SK-N-SH (cell line): ENCODE data around the gene KCND3. TPM values are rescaled to one million over a fixed set of nuclear protein-coding genes. Genes with fewer than 3 reads are reported as not detected.

ENCODE experiments used
- CTCF ChIA-PET: fragments of 300-600, 350-600 bp; formaldehyde crosslinking; extraction: SDS; loops from one replicate; lab custom pipeline; 2021; lab: Yijun Ruan, JAX
- POLR2A ChIA-PET: fragments of 350-600 bp; sonication (Branson Sonifier 250); formaldehyde crosslinking; extraction: SDS; loops from one replicate; lab custom pipeline; 2020; ENCODE audit warnings: antibody characterized with exemption, inconsistent platforms; lab: Yijun Ruan, JAX
- DNase-seq: peaks from one replicate; pipeline ENCODE4 v3.0.0; 2012
- H2AFZ ChIP-seq: fragments of 200-600 bp; sonication (generic); 2 replicates; pipeline ENCODE4 v1.8.1; 2016; ENCODE audit warnings: antibody characterized with exemption, mild to moderate bottlenecking, low read depth
- H3F3A ChIP-seq: fragments of 200-600 bp; sonication (generic); replicated peaks from 2 replicates; pipeline ENCODE3; 2016; ENCODE audit warnings: antibody characterized with exemption, mild to moderate bottlenecking; ENCODE audit not compliant: insufficient read depth
- H3K27ac ChIP-seq, 2 experiments: fragments of 200-500 bp in 1 of 2; fragments of 200-600 bp in 1 of 2; sonication (Bioruptor generic) in 1 of 2; sonication (generic), shearing (Covaris generic) in 1 of 2; 2 replicates each; pipeline versions ENCODE4 v1.5.1 to v1.6.1; 2014 to 2016; ENCODE audit warnings: low read depth in 2 of 2, inconsistent platforms in 1 of 2, low read length in 1 of 2, mild to moderate bottlenecking in 1 of 2, mixed read lengths in 1 of 2
- H3K27me3 ChIP-seq: fragments of 200-600 bp; sonication (generic), shearing (Covaris generic); 2 replicates; pipeline ENCODE4 v1.6.1; 2016; ENCODE audit warnings: mixed run types; ENCODE audit not compliant: insufficient read depth
- H3K36me3 ChIP-seq, 2 experiments: fragments of 200-500 bp in 1 of 2; fragments of 200-600 bp in 1 of 2; sonication (Bioruptor generic) in 1 of 2; sonication (generic) in 1 of 2; replicated peaks in 1 of 2; 2 replicates each; pipeline versions ENCODE3 to v1.5.1; 2014 to 2016; ENCODE audit warnings: low read length in 1 of 2, mild to moderate bottlenecking in 1 of 2; ENCODE audit not compliant: insufficient read depth in 2 of 2, control insufficient read depth in 1 of 2
- H3K4me1 ChIP-seq, 2 experiments: fragments of 200-500 bp in 1 of 2; fragments of 200-600 bp in 1 of 2; sonication (Bioruptor generic) in 1 of 2; sonication (generic), shearing (Covaris generic) in 1 of 2; 2 replicates each; pipeline versions ENCODE4 v1.5.1 to v1.6.1; 2014 to 2016; ENCODE audit warnings: low read depth in 1 of 2, low read length in 1 of 2, mixed run types in 1 of 2; ENCODE audit not compliant: insufficient read depth in 2 of 2, control insufficient read depth in 1 of 2
- H3K4me2 ChIP-seq: fragments of 200-600 bp; sonication (generic), shearing (Covaris generic); 2 replicates; pipeline ENCODE4 v1.6.1; 2017; ENCODE audit warnings: mixed run types
- H3K4me3 ChIP-seq, 2 experiments: fragments of 200-500 bp in 1 of 2; fragments of 200-600 bp in 1 of 2; sonication (Bioruptor generic) in 1 of 2; sonication (generic), shearing (Covaris generic) in 1 of 2; 2 replicates each; pipeline versions ENCODE4 v1.5.1 to v1.8.1; 2014 to 2016; ENCODE audit warnings: low read depth in 2 of 2, inconsistent platforms in 1 of 2, low read length in 1 of 2, mild to moderate bottlenecking in 1 of 2, mixed read lengths in 1 of 2, moderate library complexity in 1 of 2
- H3K79me2 ChIP-seq: fragments of 200-600 bp; sonication (generic); 2 replicates; pipeline ENCODE4 v1.8.1; 2017; ENCODE audit warnings: mild to moderate bottlenecking; ENCODE audit not compliant: insufficient read depth
- H3K9ac ChIP-seq: fragments of 200-600 bp; sonication (generic); 2 replicates; pipeline ENCODE4 v1.6.1; 2017; ENCODE audit warnings: mixed run types
- H3K9me2 ChIP-seq: fragments of 200-600 bp; sonication (generic); 2 replicates; pipeline ENCODE4 v1.6.1; 2017; ENCODE audit warnings: mixed run types
- H3K9me3 ChIP-seq: fragments of 200-600 bp; sonication (generic); 2 replicates; pipeline ENCODE4 v1.6.1; 2017; ENCODE audit warnings: mixed run types, mild to moderate bottlenecking, moderate library complexity
- H4K20me1 ChIP-seq: fragments of 200-600 bp; sonication (generic); 2 replicates; pipeline ENCODE4 v1.6.1; 2017; ENCODE audit warnings: mild to moderate bottlenecking, mixed run types; ENCODE audit not compliant: insufficient read depth
- CTCF ChIP-seq: fragments of 200-600 bp; sonication (generic); IDR thresholded peaks from 2 replicates; pipeline ENCODE4 v1.6.1; 2017; ENCODE audit warnings: antibody characterized with exemption, mild to moderate bottlenecking, moderate library complexity
- ELF1 ChIP-seq: IDR thresholded peaks from 2 replicates; pipeline ENCODE4 v1.4.0; 2012
- FOSL2 ChIP-seq: IDR thresholded peaks from 2 replicates; pipeline ENCODE4 v1.4.0; 2012; ENCODE audit warnings: low read depth, mild to moderate bottlenecking, moderate library complexity, borderline replicate concordance
- FOXM1 ChIP-seq: IDR thresholded peaks from 2 replicates; pipeline ENCODE4 v1.4.0; 2012; ENCODE audit warnings: low read depth, mild to moderate bottlenecking
- GABPA ChIP-seq: IDR thresholded peaks from 2 replicates; pipeline ENCODE4 v1.4.0; 2012; ENCODE audit warnings: low read depth, mild to moderate bottlenecking
- GATA2 ChIP-seq: sonication (generic); formaldehyde crosslinking; IDR thresholded peaks from 2 replicates; pipeline ENCODE4 v1.5.0; 2020; ENCODE audit warnings: mild to moderate bottlenecking, missing genetic modification reagents
- JUND ChIP-seq: IDR thresholded peaks from 2 replicates; pipeline ENCODE4 v1.4.0; 2012
- MXI1 ChIP-seq: IDR thresholded peaks from 2 replicates; pipeline ENCODE4 v1.6.1; 2012; ENCODE audit warnings: mild to moderate bottlenecking, low read depth, low read length, improper control_type of control experiment
- POLR2AphosphoS5 ChIP-seq: IDR thresholded peaks from 2 replicates; pipeline ENCODE4 v1.6.1; 2012; ENCODE audit warnings: low read depth, low read length
- RCOR1 ChIP-seq: fragments of 150-350 bp; IDR thresholded peaks from 2 replicates; pipeline ENCODE4 v1.6.1; 2017; ENCODE audit warnings: antibody characterized with exemption, low read length
- RFX5 ChIP-seq: IDR thresholded peaks from 2 replicates; pipeline ENCODE4 v1.6.1; 2012; ENCODE audit warnings: mild to moderate bottlenecking, improper control_type of control experiment, low read length
- RXRA ChIP-seq: IDR thresholded peaks from 2 replicates; pipeline ENCODE4 v1.4.0; 2012; ENCODE audit warnings: low read depth, mild to moderate bottlenecking, borderline replicate concordance
- SIN3A ChIP-seq: IDR thresholded peaks from 2 replicates; pipeline ENCODE4 v1.6.1; 2012; ENCODE audit warnings: low read depth, mild to moderate bottlenecking, low read length, moderate library complexity, borderline replicate concordance
- TCF12 ChIP-seq: IDR thresholded peaks from 2 replicates; pipeline ENCODE4 v1.4.0; 2012
- TEAD4 ChIP-seq: IDR thresholded peaks from 2 replicates; pipeline ENCODE4 v1.4.0; 2012; ENCODE audit warnings: mild to moderate bottlenecking, borderline replicate concordance; ENCODE audit not compliant: insufficient read depth
- YY1 ChIP-seq: IDR thresholded peaks from 2 replicates; pipeline ENCODE4 v1.4.0; 2012; ENCODE audit warnings: low read depth, mild to moderate bottlenecking
- ZBTB33 ChIP-seq: IDR thresholded peaks from 2 replicates; pipeline ENCODE4 v1.4.0; 2012; ENCODE audit warnings: low read depth, borderline replicate concordance
- WGBS: methylation state at CpG from one replicate; pipeline ENCODE4 v1.1.6; 2017; ENCODE audit warnings: low lambda C conversion rate; 5-methylcytosine and 5-hydroxymethylcytosine counted together
- polyA plus RNA-seq, 3 experiments: library from polyadenylated mRNA; depleted of rRNA; stranded (reverse); fragments of >200 nt; gene quantifications; 2 replicates each; pipeline ENCODE4 v1.2.3, GENCODE V29; 2012
- TF ChIP-seq, protein P1 (sequence below): fragments of 150-350 bp; IDR thresholded peaks from 2 replicates; pipeline ENCODE4 v1.6.1; 2016; ENCODE audit warnings: mild to moderate bottlenecking, low read depth, low read length

KCND3 gene
- polyA plus RNA-seq, 1 of the 3 experiments (the other 2 are of a cell fraction): not detected

- no peak for DNase-seq
- H3K27me3 ChIP-seq: no peaks in the 10 kb centered on the region
- ChIA-PET POLR2A (interaction anchor here (0.8 kb wide), 1 partner anchor 8 kb away, joined by 4 read pairs; no protein-coding TSS in a partner anchor), CTCF (interaction anchor here (0.7 to 8.3 kb wide), 10 partner anchors 8 to 239 kb away, joined by 3 to 72 read pairs (median 6); partner anchors contain the start of genes DDX20 and INKA2)
- no peaks in the 10 kb centered on the region for H3F3A ChIP-seq
- H3K4me3 ChIP-seq: no peak overlapping the region
- TF ChIP-seq GABPA (no peak), CTCF (no peak), RFX5 (no peak), JUND (no peak), RXRA (no peak), GATA2 (CRISPR knock-in tag) (no peak), ELF1 (no peak), TCF12 (no peak), FOSL2 (no peak), ZBTB33 (no peak), POLR2AphosphoS5 (no peak), MXI1 (no peak), TEAD4 (no peak), RCOR1 (no peak), SIN3A (no peak), YY1 (no peak), FOXM1 (no peak)
- TF ChIP-seq, protein P1, sequence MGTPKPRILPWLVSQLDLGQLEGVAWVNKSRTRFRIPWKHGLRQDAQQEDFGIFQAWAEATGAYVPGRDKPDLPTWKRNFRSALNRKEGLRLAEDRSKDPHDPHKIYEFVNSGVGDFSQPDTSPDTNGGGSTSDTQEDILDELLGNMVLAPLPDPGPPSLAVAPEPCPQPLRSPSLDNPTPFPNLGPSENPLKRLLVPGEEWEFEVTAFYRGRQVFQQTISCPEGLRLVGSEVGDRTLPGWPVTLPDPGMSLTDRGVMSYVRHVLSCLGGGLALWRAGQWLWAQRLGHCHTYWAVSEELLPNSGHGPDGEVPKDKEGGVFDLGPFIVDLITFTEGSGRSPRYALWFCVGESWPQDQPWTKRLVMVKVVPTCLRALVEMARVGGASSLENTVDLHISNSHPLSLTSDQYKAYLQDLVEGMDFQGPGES: no peak
- peaks cover 0 to 15% of the 10 kb centered on the region in 2 experiments; a peak in 1 of 4 replicates for H3K4me1 ChIP-seq
- no peak overlapping the region for H2AFZ ChIP-seq
- no peaks in the 10 kb centered on the region for H3K79me2 ChIP-seq
- no peak overlapping the region for H3K27ac ChIP-seq
- no peak overlapping the region for H3K9ac ChIP-seq
- H3K4me2 ChIP-seq: no peak overlapping the region
- 95% methylated on average over 2 of the region's 2 CpGs for WGBS
- H3K9me2 ChIP-seq: no peaks in the 10 kb centered on the region
- H3K9me3 ChIP-seq: no peaks in the 10 kb centered on the region
- H3K36me3 ChIP-seq: no peaks in the 10 kb centered on the region
- H4K20me1 ChIP-seq: no peaks in the 10 kb centered on the region
These were observed 242.9 kb downstream of the KCND3 start for GRCh38 chr1:111746614-111746999.
